ENCODE results near the gene CLK3.

CLK3 gene

DNA sequence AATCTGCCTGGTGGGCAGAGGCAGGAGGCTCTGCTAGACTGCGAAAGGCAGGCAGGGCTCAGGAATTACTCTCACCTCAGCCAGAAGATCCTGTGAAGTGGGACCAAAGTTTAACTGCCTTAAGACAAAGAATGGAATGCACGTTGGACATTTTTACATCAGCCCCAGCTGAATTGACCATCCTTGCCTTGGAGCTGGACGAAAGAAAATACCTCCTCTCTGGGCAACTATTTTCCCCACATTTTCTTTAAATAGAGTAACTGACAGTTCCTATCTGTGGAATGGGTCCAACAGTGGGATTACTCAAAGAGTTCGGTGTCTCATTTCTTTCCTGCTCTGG lies 45.9 kb upstream of the CLK3 start:
- no peak overlapping the region for H3K4me3 ChIP-seq (ENCODE audit: low read depth, low read length)
- POLR2A ChIA-PET, result no interaction called here
- H3K9me3 ChIP-seq (ENCODE audit: control insufficient read depth, insufficient read depth, low read depth, low read length), result no peaks in the 10 kb centered on the region
- peaks cover 18 to 54% of the 10 kb centered on the region in 2 experiments for H3K36me3 ChIP-seq (ENCODE audit: control insufficient read depth in 2 of 2, insufficient read depth in 1 of 2, low read length in 2 of 2)
- H3K27ac ChIP-seq (ENCODE audit: extremely low read depth, low read depth, low read length), result no peak overlapping the region
- TF ChIP-seq ZNF23 (tag by site-specific recombination; IDR thresholded peaks at IDR 0.05; ENCODE audit: borderline replicate concordance), result no peak
- TF ChIP-seq, protein P1, sequence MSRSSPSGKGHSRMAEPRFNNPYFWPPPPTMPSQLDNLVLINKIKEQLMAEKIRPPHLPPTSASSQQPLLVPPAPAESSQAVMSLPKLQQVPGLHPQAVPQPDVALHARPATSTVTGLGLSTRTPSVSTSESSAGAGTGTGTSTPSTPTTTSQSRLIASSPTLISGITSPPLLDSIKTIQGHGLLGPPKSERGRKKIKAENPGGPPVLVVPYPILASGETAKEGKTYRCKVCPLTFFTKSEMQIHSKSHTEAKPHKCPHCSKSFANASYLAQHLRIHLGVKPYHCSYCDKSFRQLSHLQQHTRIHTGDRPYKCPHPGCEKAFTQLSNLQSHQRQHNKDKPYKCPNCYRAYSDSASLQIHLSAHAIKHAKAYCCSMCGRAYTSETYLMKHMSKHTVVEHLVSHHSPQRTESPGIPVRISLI (tag by site-specific recombination; IDR thresholded peaks at IDR 0.05), result no peak
- no peak for TF ChIP-seq ZNF239 (tag by site-specific recombination; IDR thresholded peaks at IDR 0.05)
- TF ChIP-seq ZNF610 (tag by site-specific recombination; IDR thresholded peaks at IDR 0.05; ENCODE audit: borderline replicate concordance), result no peak
- no peak for TF ChIP-seq ZNF398 (tag by site-specific recombination; IDR thresholded peaks at IDR 0.05)
- TF ChIP-seq ZNF510 (tag by site-specific recombination; IDR thresholded peaks at IDR 0.05; ENCODE audit: insufficient replicate concordance), result no peak
- TF ChIP-seq ZNF530 (tag by site-specific recombination; IDR thresholded peaks at IDR 0.05; ENCODE audit: low read depth), result no peak
- TF ChIP-seq ZNF707 (tag by site-specific recombination; IDR thresholded peaks at IDR 0.05), result no peak
- TF ChIP-seq ZNF280D (tag by site-specific recombination; IDR thresholded peaks at IDR 0.05), result no peak
- TF ChIP-seq ZNF473 (tag by site-specific recombination; IDR thresholded peaks at IDR 0.05), result no peak
- no peak for TF ChIP-seq ZNF488 (tag by site-specific recombination; IDR thresholded peaks at IDR 0.05)
- no peak for TF ChIP-seq GLI2 (tag by site-specific recombination; IDR thresholded peaks at IDR 0.05; ENCODE audit: borderline replicate concordance, low read depth)
- no peak for TF ChIP-seq ZNF670 (tag by site-specific recombination; IDR thresholded peaks at IDR 0.05; ENCODE audit: low read depth)
- no peak for TF ChIP-seq ZNF501 (tag by site-specific recombination; IDR thresholded peaks at IDR 0.05)
- no peak for TF ChIP-seq HOXA7 (CRISPR knock-in tag; IDR thresholded peaks at IDR 0.05; ENCODE audit: borderline replicate concordance)
- TF ChIP-seq, protein P2, sequence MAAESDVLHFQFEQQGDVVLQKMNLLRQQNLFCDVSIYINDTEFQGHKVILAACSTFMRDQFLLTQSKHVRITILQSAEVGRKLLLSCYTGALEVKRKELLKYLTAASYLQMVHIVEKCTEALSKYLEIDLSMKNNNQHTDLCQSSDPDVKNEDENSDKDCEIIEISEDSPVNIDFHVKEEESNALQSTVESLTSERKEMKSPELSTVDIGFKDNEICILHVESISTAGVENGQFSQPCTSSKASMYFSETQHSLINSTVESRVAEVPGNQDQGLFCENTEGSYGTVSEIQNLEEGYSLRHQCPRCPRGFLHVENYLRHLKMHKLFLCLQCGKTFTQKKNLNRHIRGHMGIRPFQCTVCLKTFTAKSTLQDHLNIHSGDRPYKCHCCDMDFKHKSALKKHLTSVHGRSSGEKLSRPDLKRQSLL (tag by site-specific recombination; IDR thresholded peaks at IDR 0.05), result no peak
- no peak for TF ChIP-seq ZNF19 (tag by site-specific recombination; IDR thresholded peaks at IDR 0.05; ENCODE audit: low read depth)
- TF ChIP-seq ZNF140 (tag by site-specific recombination; IDR thresholded peaks at IDR 0.05), result no peak
- TF ChIP-seq ZNF747 (tag by site-specific recombination; IDR thresholded peaks at IDR 0.05), result no peak
- TF ChIP-seq, protein P3, sequence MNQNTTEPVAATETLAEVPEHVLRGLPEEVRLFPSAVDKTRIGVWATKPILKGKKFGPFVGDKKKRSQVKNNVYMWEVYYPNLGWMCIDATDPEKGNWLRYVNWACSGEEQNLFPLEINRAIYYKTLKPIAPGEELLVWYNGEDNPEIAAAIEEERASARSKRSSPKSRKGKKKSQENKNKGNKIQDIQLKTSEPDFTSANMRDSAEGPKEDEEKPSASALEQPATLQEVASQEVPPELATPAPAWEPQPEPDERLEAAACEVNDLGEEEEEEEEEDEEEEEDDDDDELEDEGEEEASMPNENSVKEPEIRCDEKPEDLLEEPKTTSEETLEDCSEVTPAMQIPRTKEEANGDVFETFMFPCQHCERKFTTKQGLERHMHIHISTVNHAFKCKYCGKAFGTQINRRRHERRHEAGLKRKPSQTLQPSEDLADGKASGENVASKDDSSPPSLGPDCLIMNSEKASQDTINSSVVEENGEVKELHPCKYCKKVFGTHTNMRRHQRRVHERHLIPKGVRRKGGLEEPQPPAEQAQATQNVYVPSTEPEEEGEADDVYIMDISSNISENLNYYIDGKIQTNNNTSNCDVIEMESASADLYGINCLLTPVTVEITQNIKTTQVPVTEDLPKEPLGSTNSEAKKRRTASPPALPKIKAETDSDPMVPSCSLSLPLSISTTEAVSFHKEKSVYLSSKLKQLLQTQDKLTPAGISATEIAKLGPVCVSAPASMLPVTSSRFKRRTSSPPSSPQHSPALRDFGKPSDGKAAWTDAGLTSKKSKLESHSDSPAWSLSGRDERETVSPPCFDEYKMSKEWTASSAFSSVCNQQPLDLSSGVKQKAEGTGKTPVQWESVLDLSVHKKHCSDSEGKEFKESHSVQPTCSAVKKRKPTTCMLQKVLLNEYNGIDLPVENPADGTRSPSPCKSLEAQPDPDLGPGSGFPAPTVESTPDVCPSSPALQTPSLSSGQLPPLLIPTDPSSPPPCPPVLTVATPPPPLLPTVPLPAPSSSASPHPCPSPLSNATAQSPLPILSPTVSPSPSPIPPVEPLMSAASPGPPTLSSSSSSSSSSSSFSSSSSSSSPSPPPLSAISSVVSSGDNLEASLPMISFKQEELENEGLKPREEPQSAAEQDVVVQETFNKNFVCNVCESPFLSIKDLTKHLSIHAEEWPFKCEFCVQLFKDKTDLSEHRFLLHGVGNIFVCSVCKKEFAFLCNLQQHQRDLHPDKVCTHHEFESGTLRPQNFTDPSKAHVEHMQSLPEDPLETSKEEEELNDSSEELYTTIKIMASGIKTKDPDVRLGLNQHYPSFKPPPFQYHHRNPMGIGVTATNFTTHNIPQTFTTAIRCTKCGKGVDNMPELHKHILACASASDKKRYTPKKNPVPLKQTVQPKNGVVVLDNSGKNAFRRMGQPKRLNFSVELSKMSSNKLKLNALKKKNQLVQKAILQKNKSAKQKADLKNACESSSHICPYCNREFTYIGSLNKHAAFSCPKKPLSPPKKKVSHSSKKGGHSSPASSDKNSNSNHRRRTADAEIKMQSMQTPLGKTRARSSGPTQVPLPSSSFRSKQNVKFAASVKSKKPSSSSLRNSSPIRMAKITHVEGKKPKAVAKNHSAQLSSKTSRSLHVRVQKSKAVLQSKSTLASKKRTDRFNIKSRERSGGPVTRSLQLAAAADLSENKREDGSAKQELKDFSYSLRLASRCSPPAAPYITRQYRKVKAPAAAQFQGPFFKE (tag by site-specific recombination; IDR thresholded peaks at IDR 0.05; ENCODE audit: borderline replicate concordance), result no peak
- CTCF ChIA-PET, result interaction anchor here (0.7 kb wide), 1 partner anchor 197 kb away, joined by 3 read pairs; no protein-coding TSS in a partner anchor
- peaks cover 3% of the 10 kb centered on the region; the same call in 1 of the 2 replicates for H3K4me1 ChIP-seq (ENCODE audit: control insufficient read depth, insufficient read depth, low read length)

All from HEK293 (cell line).